ENCODE results near the gene LMCD1. TPM values are rescaled to one million over a fixed set of nuclear protein-coding genes. Genes with fewer than 3 reads are reported as not detected.
A peak's percentile ranks its signal among the peaks of the same experiment; 100 is the strongest.

Gene LMCD1
- total and polyA plus RNA-seq, 2 of the 4 experiments (the other 2 are of a cell fraction): 50.0 to 53.8 TPM

- H3K14ac ChIP-seq (replicated peaks; ENCODE audit: low read depth, low read length): peak overlapping the region; percentile 90
- H3K9ac ChIP-seq (ENCODE audit: low read depth, low read length): peak overlapping the region; percentile 51
- no peak for TF ChIP-seq MAFK (IDR thresholded peaks at IDR 0.05; ENCODE audit: low read depth, low read length)
- no peak for TF ChIP-seq RAD21 (IDR thresholded peaks at IDR 0.05; ENCODE audit: low read length)
- no peak for TF ChIP-seq MAZ (IDR thresholded peaks at IDR 0.05; ENCODE audit: borderline replicate concordance, low read depth, low read length)
- TF ChIP-seq BHLHE40 (IDR thresholded peaks at IDR 0.05; ENCODE audit: low read depth, low read length): no peak
- no peak for TF ChIP-seq CEBPB (IDR thresholded peaks at IDR 0.05; ENCODE audit: low read depth, low read length)
- H3K4me2 ChIP-seq (ENCODE audit: low read depth, low read length): peak overlapping the region; percentile 6; the same call in 1 of the 2 replicates
- H2AK9ac ChIP-seq (replicated peaks; ENCODE audit: low read depth, low read length, poor library complexity): peak overlapping the region; percentile 77
- H3K18ac ChIP-seq (ENCODE audit: low read depth, low read length): peak overlapping the region; percentile 86
- H3K27ac ChIP-seq (ENCODE audit: insufficient read depth, low read length): peak overlapping the region; percentile 96
- peaks cover 8% of the 10 kb centered on the region for H4K20me1 ChIP-seq (ENCODE audit: insufficient read depth, low read length)
- no peak overlapping the region for H3K4me3 ChIP-seq (ENCODE audit: insufficient read depth, low read depth, low read length)
- H3K36me3 ChIP-seq (ENCODE audit: control insufficient read depth, insufficient read depth, low read length): no peaks in the 10 kb centered on the region
- peak overlapping the region; percentile 53; the same call in 2 of the 3 replicates for H2BK15ac ChIP-seq (ENCODE audit: low read depth, low read length)
- dilution Hi-C loops (cut with HindIII; ENCODE audit: low sequenced_read_pairs, unreplicated experiment) (no loop called here), in situ Hi-C loops (cut with MboI; ENCODE audit: low sequenced_read_pairs) (no loop called here), intact Hi-C loops (cut with micrococcal nuclease) (loop anchor here (5.0 kb wide), 1 partner anchor 46 kb away; no protein-coding TSS in a partner anchor)
- BruUV-seq (replicated peaks): no TSS peak
- peak overlapping the region; percentile 96 for H2BK20ac ChIP-seq (ENCODE audit: low read depth, low read length)
- H4K91ac ChIP-seq (ENCODE audit: insufficient read depth, low read depth, low read length): peak overlapping the region; percentile 97
- ATAC-seq (ENCODE audit: low read depth) (no peak), DNase-seq (no peak)
- CTCF ChIA-PET: interaction anchor here (1.0 to 1.7 kb wide), 2 partner anchors 17 to 46 kb away, joined by 3 to 7 read pairs; no protein-coding TSS in a partner anchor
- WGBS, 2 experiments (ENCODE audit: extremely low coverage in 2 of 2, insufficient read length in 1 of 2): no CpG with 5 or more reads among the region's 6 CpGs
- POLR2A ChIA-PET (ENCODE audit: unreplicated experiment): interaction anchor here (1.0 kb wide), 1 partner anchor 21 kb away, joined by 7 read pairs; no protein-coding TSS in a partner anchor
- H3K79me1 ChIP-seq (ENCODE audit: low read depth in 1 of 2, low read length in 2 of 2): no peaks in the 10 kb centered on the region
- H4K5ac ChIP-seq (ENCODE audit: low read depth, low read length): peak overlapping the region; percentile 87
- peaks cover 27% of the 10 kb centered on the region for H3K9me1 ChIP-seq (ENCODE audit: insufficient read depth, low read length)
- no peaks in the 10 kb centered on the region for H3K9me3 ChIP-seq (ENCODE audit: control insufficient read depth, insufficient read depth, low read length)
- H3K27me3 ChIP-seq (ENCODE audit: control insufficient read depth, insufficient read depth, low read length): no peaks in the 10 kb centered on the region
- peak overlapping the region; percentile 96 for H3K4ac ChIP-seq (ENCODE audit: low read depth, low read length)
- peak overlapping the region; percentile 94 for H3K23ac ChIP-seq (ENCODE audit: low read depth, low read length)
- H3K4me1 ChIP-seq (ENCODE audit: control insufficient read depth, insufficient read depth, low read length): peaks cover 26% of the 10 kb centered on the region
- peak overlapping the region; percentile 92 for H2AK5ac ChIP-seq (ENCODE audit: low read depth, low read length)
- H2BK120ac ChIP-seq (ENCODE audit: low read depth, low read length): peak overlapping the region; percentile 98
- H4K8ac ChIP-seq (ENCODE audit: low read depth in 2 of 2, low read length in 2 of 2): peak overlapping the region; percentile 56 to 91; a peak in 3 of 4 replicates
- peak overlapping the region; percentile 94 for H3K56ac ChIP-seq (ENCODE audit: extremely low read depth, insufficient read depth, low read length)
- H2AFZ ChIP-seq (replicated peaks; ENCODE audit: low read length, poor library complexity): peak overlapping the region; percentile 68
- peak overlapping the region; percentile 95 for H2BK5ac ChIP-seq (ENCODE audit: low read depth, low read length, poor library complexity, severe bottlenecking)
These were observed 74.8 kb downstream of the LMCD1 start for GRCh38 chr3:8576436-8576835.

All from IMR-90 (cell line).